Measurements from ENCODE around the gene TUBA3D.

GRCh38 chr2:131509615-131510014 lies 33.7 kb downstream of the TUBA3D start:
- TF ChIP-seq CTCF (IDR thresholded peaks at IDR 0.05; ENCODE audit: insufficient read depth, low read depth, low read length) (no peak), EZH2 (IDR thresholded peaks at IDR 0.05; ENCODE audit: insufficient read depth, low read length) (no peak)
